MM.1S (cell line): Measurements from ENCODE around the gene PIK3C2A.
A peak's percentile ranks its signal among the peaks of the same experiment; 100 is the strongest.

Experiments
- DNase-seq: peaks from one replicate; pipeline ENCODE4 v3.0.0-alpha.2; 2015
- H2AFZ ChIP-seq: fragments of 300-600 bp; sonication (generic); 2 replicates; pipeline ENCODE4 v1.6.0; 2016; ENCODE audit warnings: antibody characterized with exemption, low read length
- H3F3A ChIP-seq: fragments of 300-600 bp; sonication (generic); 2 replicates; pipeline ENCODE4 v1.6.1; 2016; ENCODE audit warnings: mild to moderate bottlenecking, antibody characterized with exemption, low read length, moderate library complexity, mixed read lengths; ENCODE audit not compliant: insufficient read depth
- H3K27ac ChIP-seq: fragments of 300-600 bp; sonication (generic); 2 replicates; pipeline ENCODE4 v1.5.1; 2016; ENCODE audit warnings: mild to moderate bottlenecking, low read length
- H3K27me3 ChIP-seq: fragments of 300-600 bp; sonication (generic); replicated peaks from 2 replicates; pipeline ENCODE4 v1.6.0; 2016; ENCODE audit warnings: low read length; ENCODE audit not compliant: insufficient read depth
- H3K36me3 ChIP-seq: fragments of 300-600 bp; sonication (generic); replicated peaks from 2 replicates; pipeline ENCODE4 v1.6.1; 2016; ENCODE audit warnings: mild to moderate bottlenecking, low read length, mixed read lengths; ENCODE audit not compliant: insufficient read depth
- H3K4me1 ChIP-seq: fragments of 300-600 bp; sonication (generic); 2 replicates; pipeline ENCODE4 v1.6.1; 2016; ENCODE audit warnings: low read length, mixed read lengths
- H3K4me2 ChIP-seq: fragments of 300-600 bp; sonication (generic); 2 replicates; pipeline ENCODE4 v1.6.0; 2016; ENCODE audit warnings: low read depth, low read length
- H3K4me3 ChIP-seq: fragments of 300-600 bp; sonication (generic); 2 replicates; pipeline ENCODE4 v1.5.1; 2016; ENCODE audit warnings: low read length, mixed read lengths
- H3K79me2 ChIP-seq: fragments of 300-600 bp; sonication (generic); 2 replicates; pipeline ENCODE4 v1.6.1; 2016; ENCODE audit warnings: mixed run types, low read length, mixed read lengths
- H3K9ac ChIP-seq: fragments of 300-600 bp; sonication (generic); 2 replicates; pipeline ENCODE4 v1.6.1; 2016; ENCODE audit warnings: low read length, mixed read lengths
- H3K9me2 ChIP-seq: fragments of 300-600 bp; sonication (generic); replicated peaks from 2 replicates; pipeline ENCODE4 v1.6.1; 2016; ENCODE audit warnings: mild to moderate bottlenecking, low read length, mixed read lengths; ENCODE audit not compliant: insufficient read depth
- H3K9me3 ChIP-seq: fragments of 300-600 bp; sonication (generic); replicated peaks from 2 replicates; pipeline ENCODE4 v1.6.1; 2016; ENCODE audit warnings: mild to moderate bottlenecking, low read length, mixed read lengths; ENCODE audit not compliant: insufficient read depth
- H4K20me1 ChIP-seq: fragments of 300-600 bp; sonication (generic); 2 replicates; pipeline ENCODE4 v1.6.1; 2016; ENCODE audit warnings: mild to moderate bottlenecking, low read length, moderate library complexity, mixed read lengths; ENCODE audit not compliant: insufficient read depth
- EZH2 ChIP-seq: fragments of 300-600 bp; sonication (generic); optimal IDR thresholded peaks from 2 replicates; pipeline ENCODE3; 2017; ENCODE audit warnings: low read depth, mild to moderate bottlenecking, antibody characterized with exemption, low read length, mixed read lengths
- EZH2phosphoT487 ChIP-seq: fragments of 300-600 bp; sonication (generic); IDR thresholded peaks from 2 replicates; pipeline ENCODE4 v1.6.1; 2018; ENCODE audit warnings: antibody characterized with exemption, low read length
- TF ChIP-seq, protein P1 (sequence below): fragments of 300-600 bp; sonication (generic); IDR thresholded peaks from 2 replicates; pipeline ENCODE4 v1.5.1; 2016; ENCODE audit warnings: antibody characterized with exemption, low read length, mixed read lengths

The PIK3C2A gene

DNA sequence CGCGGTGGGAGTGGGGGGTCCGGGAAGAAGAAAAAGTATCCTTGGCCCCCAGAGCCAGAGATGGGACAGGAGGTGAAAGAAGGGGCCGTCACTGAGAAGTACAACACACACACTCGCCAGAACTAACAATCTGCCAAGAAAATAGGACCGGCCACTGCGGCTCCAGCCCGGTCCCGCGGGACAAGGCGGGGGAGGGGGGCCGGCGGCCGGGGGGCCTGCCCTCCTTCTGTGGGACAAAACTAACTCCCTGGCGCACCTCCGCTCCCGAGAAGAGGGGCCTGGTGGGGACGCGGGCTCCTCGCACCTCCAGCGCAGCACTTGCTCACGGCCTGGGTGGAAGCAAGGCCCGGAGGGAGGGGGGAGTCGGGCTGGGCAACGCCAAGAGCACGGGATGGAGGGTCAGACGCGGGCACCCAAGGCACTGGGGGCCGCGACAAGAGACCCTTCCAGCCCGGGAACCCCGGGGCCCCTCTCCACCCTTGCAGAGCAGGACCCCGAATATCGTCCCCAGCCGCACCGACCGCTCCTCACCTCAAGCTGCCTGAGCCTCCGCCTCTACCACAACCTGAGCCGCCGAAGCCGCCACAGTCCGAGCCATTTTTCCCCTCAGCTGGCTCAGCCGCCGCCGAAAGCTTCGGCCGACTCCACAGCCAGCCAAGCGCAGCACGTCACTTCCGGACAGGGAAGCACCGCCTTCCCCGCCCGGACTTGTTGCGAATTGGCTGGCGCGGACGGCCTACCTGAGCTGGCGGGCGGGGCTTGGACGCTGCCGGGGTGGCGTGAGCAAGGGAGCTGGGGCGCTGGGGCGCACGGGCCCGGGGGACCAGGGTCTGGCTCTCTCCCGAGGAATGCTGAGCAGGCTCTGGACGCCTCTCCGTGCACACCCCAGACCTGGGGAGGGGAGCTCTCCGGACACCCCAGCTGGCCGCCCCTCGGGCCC is at the start of gene PIK3C2A:
Gene PIK3C2A, minus strand, starts transcription at position 670 of the 940 bp plus-strand sequence. CDS start 38,245 bp downstream, outside the sequence.
- H3K4me1 ChIP-seq = peaks cover 5% of the 10 kb centered on the region
- H3K9ac ChIP-seq = peak within 1 kb of the TSS; percentile 91
- no peaks in the 10 kb centered on the region for H3K27me3 ChIP-seq
- H3F3A ChIP-seq = no peaks in the 10 kb centered on the region
- peaks cover 54% of the 10 kb centered on the region for H3K79me2 ChIP-seq
- H3K27ac ChIP-seq = peak within 1 kb of the TSS; percentile 64; the same call in 1 of the 2 replicates
- TF ChIP-seq EZH2phosphoT487 = no peak
- TF ChIP-seq EZH2 = no peak
- TF ChIP-seq, protein P1, sequence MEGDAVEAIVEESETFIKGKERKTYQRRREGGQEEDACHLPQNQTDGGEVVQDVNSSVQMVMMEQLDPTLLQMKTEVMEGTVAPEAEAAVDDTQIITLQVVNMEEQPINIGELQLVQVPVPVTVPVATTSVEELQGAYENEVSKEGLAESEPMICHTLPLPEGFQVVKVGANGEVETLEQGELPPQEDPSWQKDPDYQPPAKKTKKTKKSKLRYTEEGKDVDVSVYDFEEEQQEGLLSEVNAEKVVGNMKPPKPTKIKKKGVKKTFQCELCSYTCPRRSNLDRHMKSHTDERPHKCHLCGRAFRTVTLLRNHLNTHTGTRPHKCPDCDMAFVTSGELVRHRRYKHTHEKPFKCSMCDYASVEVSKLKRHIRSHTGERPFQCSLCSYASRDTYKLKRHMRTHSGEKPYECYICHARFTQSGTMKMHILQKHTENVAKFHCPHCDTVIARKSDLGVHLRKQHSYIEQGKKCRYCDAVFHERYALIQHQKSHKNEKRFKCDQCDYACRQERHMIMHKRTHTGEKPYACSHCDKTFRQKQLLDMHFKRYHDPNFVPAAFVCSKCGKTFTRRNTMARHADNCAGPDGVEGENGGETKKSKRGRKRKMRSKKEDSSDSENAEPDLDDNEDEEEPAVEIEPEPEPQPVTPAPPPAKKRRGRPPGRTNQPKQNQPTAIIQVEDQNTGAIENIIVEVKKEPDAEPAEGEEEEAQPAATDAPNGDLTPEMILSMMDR = no peak
- peak; percentile 98 for DNase-seq
- no peaks in the 10 kb centered on the region for H3K36me3 ChIP-seq
- H3K4me2 ChIP-seq = peak within 1 kb of the TSS; percentile 88
- H4K20me1 ChIP-seq = no peaks in the 10 kb centered on the region
- H2AFZ ChIP-seq = peak within 1 kb of the TSS; percentile 86
- H3K4me3 ChIP-seq = peak within 1 kb of the TSS; percentile 80
- no peaks in the 10 kb centered on the region for H3K9me2 ChIP-seq
- H3K9me3 ChIP-seq = no peaks in the 10 kb centered on the region

- DNase-seq = no peak
- Histone ChIP-seq H3K79me2 (no peaks in the 10 kb centered on the region), H2AFZ (no peak overlapping the region), H3K4me3 (no peak overlapping the region), H3F3A (no peaks in the 10 kb centered on the region), H3K4me1 (no peaks in the 10 kb centered on the region), H3K9ac (no peak overlapping the region), H3K9me2 (no peaks in the 10 kb centered on the region), H3K27me3 (no peaks in the 10 kb centered on the region), H3K27ac (no peak overlapping the region), H3K36me3 (no peaks in the 10 kb centered on the region), H3K9me3 (no peaks in the 10 kb centered on the region), H4K20me1 (no peaks in the 10 kb centered on the region), H3K4me2 (no peak overlapping the region)
- TF ChIP-seq, protein P1 = no peak
- TF ChIP-seq EZH2phosphoT487 (no peak), EZH2 (no peak)
These were observed 49.4 kb upstream of the PIK3C2A start for GRCh38 chr11:17257196-17257595.

DNA sequence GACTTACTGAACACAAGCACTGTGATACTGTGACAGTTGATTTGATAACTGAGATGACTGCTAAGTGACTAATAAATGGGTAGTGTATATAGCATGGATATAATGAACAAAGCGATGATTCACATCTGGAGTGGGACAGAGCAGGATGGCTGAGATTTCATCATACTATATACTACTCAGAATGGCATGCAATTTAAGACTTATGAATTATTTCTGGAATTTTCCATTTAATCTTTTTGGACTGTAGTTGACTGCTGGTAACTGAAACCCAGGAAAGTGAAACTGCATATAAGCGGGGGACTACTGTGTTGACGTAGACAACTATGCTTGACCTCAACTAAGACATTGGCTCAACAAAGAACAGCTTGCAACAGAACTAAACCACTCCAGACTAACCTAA is 48.7 kb upstream of the PIK3C2A start:
- H3K9me2 ChIP-seq = no peaks in the 10 kb centered on the region
- TF ChIP-seq, protein P1 = no peak
- no peak for DNase-seq
- H3K9ac ChIP-seq = no peak overlapping the region
- H3K36me3 ChIP-seq = no peaks in the 10 kb centered on the region
- no peak overlapping the region for H2AFZ ChIP-seq
- no peaks in the 10 kb centered on the region for H3K79me2 ChIP-seq
- no peak overlapping the region for H3K4me2 ChIP-seq
- no peaks in the 10 kb centered on the region for H3K4me1 ChIP-seq
- H4K20me1 ChIP-seq = no peaks in the 10 kb centered on the region
- H3F3A ChIP-seq = no peaks in the 10 kb centered on the region
- no peaks in the 10 kb centered on the region for H3K9me3 ChIP-seq
- H3K27ac ChIP-seq = no peak overlapping the region
- H3K27me3 ChIP-seq = no peaks in the 10 kb centered on the region
- no peak overlapping the region for H3K4me3 ChIP-seq
